NCI-H510A treated with DMSO at 0.1 percent for 48 hours (cell line): ENCODE data around the gene BBIP1.
"Not testable (repeated sequence)": the region's sequence is repeated elsewhere in the genome, so short reads cannot be mapped to it uniquely, and the experiment has no call there.

ENCODE experiments used
- DNase-seq: peaks from one replicate; lab custom pipeline; 2025; lab: John Stamatoyannopoulos, UW

The BBIP1 gene

DNA sequence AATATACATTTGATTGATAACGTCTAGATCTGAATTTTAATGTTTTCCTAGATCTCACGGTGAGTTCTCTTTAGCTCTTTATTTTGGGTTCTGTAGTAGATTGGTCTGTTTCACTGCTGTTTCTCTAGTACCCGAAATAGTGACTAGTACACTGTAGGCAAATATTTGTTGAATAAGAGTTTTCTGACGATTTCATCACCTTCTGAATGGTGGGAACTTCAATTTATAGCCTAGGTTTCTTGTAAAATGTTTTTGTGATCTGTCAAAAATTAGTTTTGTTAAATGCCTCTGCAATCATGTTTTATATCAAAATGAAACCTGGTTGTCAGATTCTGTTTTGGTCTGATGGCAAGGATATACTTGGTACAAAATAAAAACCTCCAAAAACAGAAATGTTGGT lies 37.1 kb downstream of the BBIP1 start:
- no peak for DNase-seq

DNA sequence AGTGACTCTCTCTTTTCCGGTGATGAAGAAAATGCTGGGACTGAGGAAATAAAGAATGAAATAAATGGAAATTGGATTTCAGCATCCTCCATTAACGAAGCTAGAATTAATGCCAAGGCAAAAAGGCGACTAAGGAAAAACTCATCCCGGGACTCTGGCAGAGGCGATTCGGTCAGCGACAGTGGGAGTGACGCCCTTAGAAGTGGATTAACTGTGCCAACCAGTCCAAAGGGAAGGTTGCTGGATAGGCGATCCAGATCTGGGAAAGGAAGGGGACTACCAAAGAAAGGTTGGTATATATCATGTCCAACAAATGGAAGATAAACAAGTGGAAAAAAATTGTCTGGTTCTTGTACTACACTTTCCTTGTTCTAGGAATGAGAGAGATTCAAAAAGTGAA lies 37.7 kb downstream of the BBIP1 start:
- DNase-seq: no peak

DNA sequence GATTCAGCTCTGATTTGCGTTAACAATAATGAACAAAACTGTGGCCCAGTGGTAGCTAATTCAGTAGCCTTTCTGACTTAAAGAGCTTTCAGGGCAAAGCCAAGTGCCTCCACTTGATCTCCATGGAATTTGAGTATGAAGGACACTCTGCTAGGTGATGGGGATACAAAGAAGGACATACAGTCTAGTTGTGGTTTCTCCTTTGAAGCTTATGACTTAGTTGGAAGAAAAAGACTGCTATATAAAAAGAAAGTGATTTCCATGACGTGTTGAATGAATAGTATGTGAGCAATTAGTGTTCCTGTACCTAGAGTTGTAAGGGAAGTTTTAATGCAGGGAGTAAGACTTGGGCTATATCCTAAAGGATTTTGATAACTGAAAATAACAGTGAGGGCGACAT lies 39.0 kb downstream of the BBIP1 start:
- DNase-seq: no peak

DNA sequence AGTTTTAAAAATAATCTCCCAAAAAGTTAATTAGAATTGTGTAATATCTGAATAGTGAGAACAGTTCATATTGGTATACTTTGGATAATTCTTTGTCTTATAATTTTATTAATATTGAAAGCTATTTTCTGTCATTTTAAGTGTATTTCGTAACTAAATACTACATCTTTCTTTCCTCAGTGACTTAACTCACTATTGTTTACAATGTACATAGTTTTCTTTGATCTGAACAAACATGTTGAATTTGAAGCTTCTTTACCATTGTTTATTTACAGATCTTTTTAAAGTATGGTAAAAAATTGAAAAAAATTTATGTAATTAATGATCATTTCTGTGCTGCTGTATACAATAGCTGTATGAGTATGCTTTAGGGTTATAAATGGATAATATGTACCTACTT lies 42.2 kb downstream of the BBIP1 start:
- no peak for DNase-seq

DNA sequence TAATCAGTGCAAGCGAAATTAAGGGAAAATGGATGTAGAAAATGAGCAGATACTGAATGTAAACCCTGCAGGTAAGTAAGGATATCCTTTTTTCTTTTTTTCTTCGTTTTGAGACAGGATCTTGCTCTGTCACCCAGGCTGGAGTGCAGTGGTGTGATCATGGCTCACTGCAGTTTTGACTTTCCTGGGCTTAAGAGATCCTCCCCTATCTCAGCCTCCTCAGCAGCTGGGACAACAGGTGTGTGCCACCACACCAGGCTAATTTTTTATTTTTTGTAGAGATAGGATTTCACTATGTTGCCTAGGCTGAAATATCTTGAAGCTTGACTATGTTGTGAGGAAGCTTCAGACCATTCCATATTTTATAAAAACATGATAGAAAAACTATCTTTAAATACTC lies 43.0 kb downstream of the BBIP1 start:
- no peak for DNase-seq

DNA sequence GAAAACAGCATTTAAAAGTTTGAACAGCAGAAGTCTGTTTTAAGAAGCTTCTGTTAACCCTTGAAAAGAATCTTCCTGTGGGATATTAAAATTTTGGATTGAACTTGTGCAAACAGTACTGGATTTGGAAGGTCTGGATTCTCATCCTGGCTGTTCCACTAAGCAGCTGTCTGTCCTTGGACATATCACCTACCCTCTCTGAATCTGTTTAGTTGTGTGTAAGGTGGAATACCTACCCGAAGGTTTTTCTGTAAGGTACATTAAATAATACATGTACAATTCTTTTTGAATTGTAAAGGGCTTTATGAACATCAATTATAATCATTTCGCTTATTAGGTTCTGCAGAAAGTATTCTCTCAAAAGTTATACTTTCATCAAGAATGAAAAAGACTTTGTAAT lies 45.0 kb downstream of the BBIP1 start:
- DNase-seq: no peak

DNA sequence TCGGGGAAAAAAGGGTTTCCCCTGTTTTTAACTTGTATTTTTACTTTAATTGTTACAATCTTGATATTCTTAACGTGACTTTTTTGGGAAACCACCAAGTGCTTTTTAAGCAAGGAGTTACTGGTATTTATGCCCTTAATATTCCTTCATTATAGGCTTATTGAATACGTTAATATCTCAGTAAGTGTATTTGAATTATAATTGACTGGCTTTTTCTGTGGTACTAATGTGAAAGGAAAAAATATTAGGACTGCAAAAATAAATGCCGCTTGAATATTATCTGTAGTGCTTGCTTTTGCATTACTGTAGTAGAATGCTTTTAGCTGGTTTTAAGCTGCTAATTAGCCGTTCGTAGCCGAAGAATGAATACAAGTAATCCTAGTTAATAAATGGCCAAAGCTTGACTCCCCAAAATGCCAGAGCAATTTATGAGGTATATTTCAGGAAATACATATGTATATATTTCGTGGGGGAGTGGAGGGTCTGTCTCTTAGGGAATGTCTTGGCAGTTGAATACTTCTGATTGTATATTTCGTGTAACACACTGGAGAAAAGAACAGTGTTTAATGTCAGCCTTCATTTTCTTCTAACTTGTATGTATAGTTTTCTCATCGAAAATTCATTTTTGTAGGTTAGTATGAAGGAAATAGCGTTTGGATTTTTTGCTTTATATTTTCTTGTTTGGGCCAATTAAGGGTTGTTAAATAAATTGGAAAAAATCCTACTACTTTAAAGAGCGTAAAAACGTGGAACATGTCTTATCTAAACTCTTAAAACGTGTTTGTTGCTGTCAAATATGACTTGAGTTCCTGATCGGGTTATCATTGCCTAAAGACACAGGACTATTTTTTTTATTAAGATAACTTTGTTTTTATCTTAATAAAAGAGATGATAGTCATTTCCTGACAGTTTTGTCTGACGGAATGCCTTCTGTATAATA lies 45.7 kb downstream of the BBIP1 start:
- peak; percentile 40 for DNase-seq

DNA sequence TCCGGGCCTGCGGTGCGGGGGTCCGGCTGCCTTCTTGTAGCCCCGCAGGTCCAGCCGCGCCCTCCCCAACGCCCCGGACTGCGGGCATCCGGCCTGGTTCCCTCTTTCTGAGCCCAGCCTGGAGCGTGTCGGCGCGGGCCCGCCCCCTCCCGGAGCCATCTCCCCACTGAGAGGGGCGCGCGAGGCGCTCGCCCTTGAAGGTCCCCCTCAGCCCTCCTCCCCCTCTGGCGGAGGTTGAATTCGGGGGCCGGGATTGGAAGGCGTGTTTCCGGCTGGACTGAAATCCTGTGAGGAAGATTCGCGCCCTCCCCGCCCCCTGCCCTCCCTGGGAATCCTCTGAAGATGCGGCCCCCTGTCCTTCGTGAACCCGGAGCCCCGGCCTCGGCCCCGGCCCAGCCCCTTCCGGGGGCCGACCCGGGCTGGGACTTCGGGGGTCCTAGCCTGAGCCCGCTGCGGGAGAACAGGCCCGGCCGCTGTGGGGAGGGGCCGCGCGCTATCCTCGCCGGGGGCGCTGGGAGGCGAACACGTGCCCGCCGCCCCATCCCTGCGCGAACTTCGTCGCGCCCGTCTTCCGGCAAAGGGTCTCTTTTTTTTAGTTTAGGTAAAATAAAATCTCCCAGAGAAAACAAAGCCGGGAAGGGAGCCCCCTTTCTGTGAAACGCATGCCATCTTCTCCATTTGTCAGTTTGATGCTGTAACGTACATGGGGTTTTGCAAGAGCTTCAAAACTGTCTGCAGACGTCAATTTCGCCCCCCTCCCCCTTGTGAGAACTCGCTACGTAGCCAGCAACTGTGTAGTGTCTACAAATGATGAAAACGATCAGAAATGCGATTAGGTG lies 46.6 kb downstream of the BBIP1 start:
- DNase-seq: peak; percentile 56

DNA sequence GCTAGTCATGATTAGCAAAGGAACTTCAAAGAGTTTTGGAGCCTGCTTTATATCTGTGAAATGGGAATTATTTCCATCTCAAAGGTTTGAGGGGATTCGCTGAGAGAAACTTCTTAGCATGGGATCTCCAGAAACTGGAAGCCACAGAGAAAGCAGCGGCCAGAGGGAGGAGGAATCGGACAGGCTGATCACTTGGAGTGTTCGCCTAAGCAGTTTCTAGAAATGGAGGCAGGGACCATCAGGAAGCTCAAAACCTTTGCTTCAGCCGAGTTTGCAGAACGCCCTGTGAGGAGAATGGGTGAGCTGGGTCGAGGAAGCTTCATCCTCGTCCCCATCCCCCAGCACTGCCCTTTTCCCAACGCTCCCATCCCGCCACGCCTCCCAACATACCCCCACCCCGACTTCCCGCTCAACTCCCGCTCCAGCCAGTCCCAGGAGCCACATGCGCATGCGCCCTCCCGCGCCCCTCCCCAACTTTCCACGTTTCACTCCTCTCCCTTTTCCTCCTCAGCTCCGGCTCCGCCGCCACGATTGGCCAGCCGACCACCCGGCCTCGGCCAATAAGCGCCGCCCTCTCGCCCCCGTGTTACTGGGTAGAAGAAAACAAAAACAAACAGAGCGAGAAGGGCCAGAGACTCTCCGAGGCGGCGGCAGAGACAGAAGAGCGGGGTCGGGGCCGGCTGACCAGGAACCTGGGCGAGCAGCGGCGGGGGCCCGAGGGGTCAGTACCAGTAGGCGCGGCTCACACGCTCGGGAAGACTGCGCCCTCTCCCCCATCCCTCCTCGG lies 47.5 kb downstream of the BBIP1 start, which contains the start of gene PDCD4:
PDCD4 (plus strand) TSS at position 631 of the 787 bp plus-strand sequence. CDS start 4,100 bp downstream, outside the sequence.
- peak; percentile 99 for DNase-seq

DNA sequence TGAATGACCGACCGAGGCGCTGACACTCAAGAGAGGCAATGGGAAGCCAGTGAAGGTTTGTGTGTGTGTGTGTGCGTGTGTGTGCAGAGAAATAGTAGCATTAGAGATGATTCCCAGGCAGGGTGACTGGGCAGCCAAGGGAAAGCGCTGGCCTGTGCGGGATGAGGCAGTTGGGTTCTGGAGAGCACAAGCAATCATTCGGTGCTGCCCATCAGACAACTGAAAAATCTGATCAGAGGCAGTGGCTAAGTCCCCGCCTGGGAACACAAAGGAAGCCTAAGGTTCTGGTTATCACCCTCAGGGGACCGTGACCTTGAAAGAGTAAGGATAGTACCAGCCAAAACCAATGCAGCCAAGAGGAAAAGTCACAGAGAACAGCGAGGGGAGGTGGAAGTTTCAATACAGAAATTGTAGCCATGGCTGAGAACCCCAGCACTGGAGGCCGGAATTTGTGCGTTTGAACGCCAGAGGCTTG lies 48.1 kb downstream of the BBIP1 start:
- no peak for DNase-seq

DNA sequence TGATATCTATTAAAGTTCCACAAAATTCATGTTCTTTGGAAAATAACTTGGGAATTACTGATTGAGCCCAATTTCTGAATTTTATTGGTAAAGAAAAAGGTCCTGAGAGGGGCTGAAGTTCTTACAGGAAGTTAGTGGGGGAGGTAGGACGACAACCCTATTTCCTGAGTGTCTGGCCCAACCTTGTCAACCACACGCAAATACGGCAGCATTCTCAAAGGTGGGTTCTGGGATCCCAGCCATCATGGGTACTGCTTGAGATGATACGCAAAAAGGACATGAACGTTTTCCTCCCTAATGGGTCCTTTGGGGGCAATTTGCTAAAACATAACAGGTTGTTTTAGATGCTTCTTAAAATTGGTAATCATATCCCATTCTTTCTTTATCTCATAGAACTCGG lies 50.0 kb downstream of the BBIP1 start:
- no peak for DNase-seq

DNA sequence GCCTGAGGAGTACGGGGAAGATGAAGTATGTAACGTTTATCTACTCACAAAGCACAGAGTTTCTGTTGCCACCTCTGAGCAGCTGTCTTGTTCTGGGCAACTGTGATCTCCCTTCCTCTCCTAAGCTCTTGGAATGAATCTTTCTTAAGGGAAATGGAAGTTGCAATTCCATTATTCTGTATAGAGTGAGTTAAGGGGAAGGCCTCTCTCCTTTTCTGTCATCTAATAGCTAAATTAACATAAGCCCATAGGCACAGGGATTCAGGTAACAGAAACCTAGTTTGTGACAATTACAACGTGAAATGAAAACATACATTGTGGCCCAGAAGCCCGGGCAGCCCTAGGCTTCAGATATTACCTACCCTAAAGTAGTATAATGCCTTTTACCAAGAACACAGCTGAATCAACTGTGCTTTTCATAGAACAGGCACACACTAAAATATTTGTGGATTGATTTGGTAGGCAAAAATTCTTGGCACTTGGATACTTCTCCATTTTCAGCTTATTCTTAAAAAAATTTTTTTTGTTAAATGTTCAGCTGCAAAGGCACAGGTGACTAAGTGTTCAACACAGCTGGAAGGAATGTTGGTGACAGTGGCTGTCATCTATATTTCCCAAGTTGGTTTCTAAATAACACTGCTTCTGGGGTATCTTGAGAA lies 51.0 kb downstream of the BBIP1 start:
- DNase-seq: no peak

DNA sequence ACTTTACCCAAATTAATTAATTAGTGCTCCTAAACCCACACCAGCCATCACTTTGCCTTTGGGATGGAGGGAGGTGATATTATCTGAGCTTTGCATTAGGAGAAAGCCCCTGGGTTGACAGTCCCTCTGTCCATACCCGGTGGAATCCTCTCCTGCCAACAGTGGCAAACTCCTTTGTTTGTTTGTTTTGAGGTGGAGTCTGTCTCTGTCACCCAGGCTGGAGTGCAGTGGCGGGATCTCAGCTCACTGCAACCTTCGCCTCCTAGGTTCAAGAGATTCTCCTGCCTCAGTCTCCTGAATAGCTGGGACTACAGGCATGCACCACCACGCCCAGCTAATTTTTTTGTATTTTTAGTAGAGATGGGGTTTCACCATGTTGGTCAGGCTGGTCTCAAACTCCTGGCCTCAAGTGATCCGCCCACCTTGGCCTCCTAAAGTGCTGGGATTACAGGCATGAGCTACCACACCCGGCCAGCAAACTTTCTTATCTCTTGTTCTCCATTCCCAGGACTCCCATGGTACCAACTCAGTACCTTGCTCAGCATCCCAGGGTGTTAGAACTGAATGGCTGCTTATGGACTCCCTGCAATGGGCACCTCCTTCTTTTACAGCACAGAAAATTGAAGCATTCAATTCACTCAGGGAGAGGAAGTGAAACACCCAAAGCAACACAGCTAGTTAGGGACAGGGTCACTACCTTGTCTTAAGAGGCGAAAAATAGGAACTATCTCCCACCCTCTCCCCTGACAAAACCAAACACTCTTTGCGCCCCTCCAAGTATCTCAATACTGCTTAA lies 51.8 kb downstream of the BBIP1 start:
- DNase-seq: not testable (repeated sequence)

DNA sequence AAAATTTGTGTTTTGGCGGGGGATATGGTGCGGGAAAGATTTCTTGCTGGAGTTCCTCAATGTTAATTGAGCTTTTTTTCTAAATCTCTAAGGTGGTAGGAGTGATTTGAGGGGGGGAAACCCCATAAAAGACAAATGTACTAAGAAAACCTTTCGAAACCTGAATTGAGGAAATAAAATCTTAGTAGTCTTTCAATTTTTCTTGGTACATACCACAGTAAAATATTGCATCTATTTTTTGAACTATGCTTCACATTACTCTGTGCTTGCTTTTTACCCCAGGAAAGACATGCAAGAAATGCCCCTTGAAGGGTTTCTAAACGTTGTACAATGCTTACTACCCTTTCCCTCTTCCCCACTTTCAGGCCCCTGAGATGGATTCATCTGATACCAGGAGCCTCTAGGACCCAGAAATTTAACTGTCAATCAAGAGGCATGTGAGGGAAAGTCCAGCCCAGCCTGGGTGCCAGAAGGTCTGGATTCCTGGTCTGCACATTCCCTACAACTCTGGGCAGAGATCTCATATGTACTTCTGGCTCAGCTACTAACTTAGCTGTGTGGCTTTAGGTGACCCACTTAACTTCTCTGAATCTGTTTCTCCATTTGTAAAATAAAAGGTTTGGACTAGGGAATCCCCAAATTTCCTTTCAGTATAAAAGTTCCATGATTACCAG lies 53.0 kb downstream of the BBIP1 start:
- no peak for DNase-seq

DNA sequence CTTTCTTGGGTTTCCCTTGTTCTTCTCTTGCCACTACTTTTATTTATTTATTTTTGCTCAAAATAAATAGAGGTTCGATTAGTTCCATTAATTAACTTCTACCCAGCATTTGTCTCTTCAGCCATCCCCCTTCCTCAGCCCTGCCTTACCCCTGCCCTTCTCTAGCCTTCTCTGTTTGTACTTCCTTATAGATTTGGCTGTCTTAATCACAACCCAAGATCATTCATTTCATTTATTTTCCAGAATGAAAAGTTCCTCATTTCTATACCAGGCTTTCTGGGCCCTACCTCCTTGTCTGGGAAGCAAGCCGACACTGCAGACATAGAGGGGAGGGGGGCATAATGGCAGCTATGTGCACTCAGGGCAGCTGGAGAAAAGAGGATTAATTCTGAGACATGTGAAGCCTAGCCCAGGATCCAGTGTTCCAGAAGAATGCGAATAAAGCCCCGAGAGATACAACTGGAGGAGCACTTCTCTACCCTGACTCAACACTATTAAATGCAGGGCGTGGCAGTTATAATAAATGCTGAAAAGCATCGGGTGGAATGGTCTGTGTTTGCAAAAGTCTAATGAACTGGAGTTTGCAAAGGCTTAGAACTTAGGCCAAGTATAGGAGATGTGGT lies 53.7 kb downstream of the BBIP1 start:
- no peak for DNase-seq

DNA sequence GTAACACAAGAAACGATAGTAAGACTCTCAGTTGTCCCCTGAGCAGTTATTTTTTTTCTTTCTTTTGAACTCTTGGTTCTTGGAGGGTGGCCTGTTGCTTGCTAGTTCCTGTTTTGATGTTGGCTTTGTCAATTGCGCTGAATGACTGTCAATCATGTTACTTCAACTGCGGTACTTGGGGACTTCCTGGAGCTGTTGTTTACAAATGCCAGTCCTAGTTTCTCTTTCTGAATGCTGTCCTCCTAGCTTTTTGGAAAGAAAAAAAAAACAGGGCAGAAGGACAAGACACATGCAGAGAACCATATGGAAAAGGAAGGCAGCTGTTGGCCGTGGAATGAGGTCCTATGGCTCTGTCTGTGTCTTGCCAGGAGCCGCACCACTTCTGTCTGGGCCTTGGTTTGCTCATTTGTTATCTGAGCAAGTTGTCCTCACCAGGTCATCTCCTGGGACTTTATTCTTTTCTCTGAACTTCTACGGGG lies 54.3 kb downstream of the BBIP1 start:
- peak; percentile 73 for DNase-seq

DNA sequence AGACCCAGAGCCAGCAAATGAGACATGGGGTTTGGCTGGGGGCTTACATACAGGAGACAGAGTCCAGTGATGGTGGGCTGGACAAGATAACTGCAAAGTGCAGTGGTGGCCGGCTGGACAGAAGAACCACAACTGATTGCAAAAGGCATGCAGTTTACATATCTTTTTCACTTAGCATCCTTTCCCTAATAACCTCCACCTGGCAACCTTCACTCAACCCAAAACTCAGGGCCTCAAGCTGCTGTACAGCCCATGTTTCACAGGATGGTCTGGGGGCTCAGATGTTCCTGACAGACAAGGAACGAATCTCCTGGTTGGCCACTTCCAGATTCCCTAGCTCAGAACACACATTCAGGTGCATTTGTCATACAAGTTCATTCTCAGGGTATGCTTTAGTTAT lies 55.0 kb downstream of the BBIP1 start:
- no peak for DNase-seq

DNA sequence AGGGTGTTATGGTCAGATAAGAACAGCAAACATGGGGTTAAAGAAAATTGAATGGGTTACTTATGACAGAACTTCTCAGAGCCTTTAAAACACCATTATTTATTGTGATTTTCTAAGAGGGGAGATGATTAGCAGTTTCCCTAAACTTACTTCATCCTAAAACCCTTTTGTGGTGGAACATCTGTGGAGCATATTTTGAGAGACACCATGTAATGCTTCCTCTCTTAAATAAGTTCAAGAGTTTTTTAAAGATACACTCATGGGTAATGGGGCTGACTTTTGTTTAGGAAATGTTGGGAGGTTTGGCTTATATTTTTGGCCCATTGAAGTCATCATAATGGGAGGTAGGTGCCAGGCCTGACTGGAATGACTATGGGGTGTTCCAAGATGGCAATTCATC lies 55.6 kb downstream of the BBIP1 start:
- DNase-seq: no peak

DNA sequence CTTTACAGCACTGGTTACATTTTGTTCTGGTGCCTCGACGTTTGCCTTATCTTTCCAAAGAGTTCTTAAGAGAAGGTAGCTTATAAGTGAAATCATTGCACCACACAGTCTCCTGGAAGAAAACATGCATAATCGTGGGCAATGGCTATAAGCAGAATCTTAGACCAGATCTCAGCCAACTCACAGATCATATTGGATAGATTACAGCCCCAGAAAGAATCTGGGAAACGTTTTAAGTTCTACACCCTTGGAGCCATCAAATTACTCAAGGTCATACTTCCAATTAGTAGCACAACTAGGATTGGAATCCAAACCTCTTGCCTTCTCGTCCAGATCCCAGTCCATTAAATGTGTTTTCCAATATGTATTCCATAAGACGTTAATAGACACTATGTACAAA lies 56.0 kb downstream of the BBIP1 start:
- DNase-seq: no peak
